ENCODE measurements around the gene NDEL1. TPM values are rescaled to one million over a fixed set of nuclear protein-coding genes. Genes with fewer than 3 reads are reported as not detected.

The NDEL1 gene
- total and polyA plus RNA-seq, 9 of the 15 experiments (the other 6 are each of a cell fraction or from before 2014, with no cell fraction given) = 0.86 to 30.5 (median 22.7) TPM

- no peak overlapping the region; a peak in 1 of 4 replicates for H3K9ac ChIP-seq (ENCODE audit: insufficient read depth in 1 of 2, low read depth in 2 of 2, low read length in 2 of 2)
- intact Hi-C loops (cut with micrococcal nuclease) (loop anchor here (10.0 kb wide), 1 partner anchor 327 kb away; the partner anchor contains the start of gene CCDC42), in situ Hi-C loops (cut with MboI) (no loop called here)
- no TSS peak for BruUV-seq (replicated peaks)
- H3K27me3 ChIP-seq (ENCODE audit: control insufficient read depth in 2 of 2, insufficient read depth in 2 of 2, low read length in 2 of 2) = no peaks in the 10 kb centered on the region
- no peak for FAIRE-seq
- H4K20me1 ChIP-seq (replicated peaks; ENCODE audit: control insufficient read depth, insufficient read depth, low read length) = no peaks in the 10 kb centered on the region
- H3K27ac ChIP-seq (ENCODE audit: extremely low read depth, low read depth, low read length) = no peak overlapping the region
- H3K4me1 ChIP-seq (replicated peaks in 1 of 2; ENCODE audit: control insufficient read depth in 2 of 2, insufficient read depth in 2 of 2, low read length in 2 of 2) = peaks cover 3 to 25% of the 10 kb centered on the region in 2 experiments; a peak in 3 of 5 replicates
- H2AFZ ChIP-seq (ENCODE audit: low read depth, low read length) = peak overlapping the region; percentile 35
- WGBS (ENCODE audit: insufficient coverage, low coverage, missing lambda C conversion rate) = 45% methylated on average over 4 of the region's 4 CpGs
- no peak; the same call in 1 of the 3 replicates for ATAC-seq
- no peak overlapping the region; the same call in 1 of the 2 replicates for H3K4me2 ChIP-seq (ENCODE audit: insufficient read depth, low read length)
- POLR2A ChIA-PET = interaction anchor here (0.5 to 1.7 kb wide), 3 partner anchors 12 to 264 kb away, joined by 3 to 5 read pairs (median 3); partner anchors contain the start of gene NDEL1
- DNase-seq (ENCODE audit: extremely low read depth in 1 of 4, low spot score in 3 of 4) = no peak
- no peaks in the 10 kb centered on the region for H3K9me3 ChIP-seq (replicated peaks; ENCODE audit: control insufficient read depth, insufficient read depth, low read depth, low read length)
- TF ChIP-seq FOXK2 (conservative IDR thresholded peaks at IDR 0.05 in 1 of 2, IDR thresholded peaks at IDR 0.05 in 1 of 2; ENCODE audit: low read depth in 2 of 2) (0 out of 4 replicates have a peak, but pooled peaks of 1 of the 2 experiments have one; percentile 54), CREB5 (CRISPR knock-in tag; IDR thresholded peaks at IDR 0.05) (no peak), ATF3 (IDR thresholded peaks at IDR 0.05) (no peak; the same call in 1 of the 2 replicates), ATF3 (CRISPR knock-in tag; conservative IDR thresholded peaks at IDR 0.05) (no peak), PHTF2 (CRISPR knock-in tag; IDR thresholded peaks at IDR 0.05) (no peak), PKNOX1 (IDR thresholded peaks at IDR 0.05) (0 out of 2 replicates have a peak, but pooled peaks have one; percentile 16), BHLHE40 (IDR thresholded peaks at IDR 0.05; ENCODE audit: low read length) (no peak), L3MBTL2 (IDR thresholded peaks at IDR 0.05) (0 out of 2 replicates have a peak, but pooled peaks have one; percentile 43), ZZZ3 (IDR thresholded peaks at IDR 0.05) (no peak), MEIS2 (IDR thresholded peaks at IDR 0.05; ENCODE audit: partially characterized antibody) (peak; percentile 25), NR4A1 (CRISPR knock-in tag; IDR thresholded peaks at IDR 0.05) (no peak), NR4A1 (tag; IDR thresholded peaks at IDR 0.05) (no peak), MNT (conservative IDR thresholded peaks at IDR 0.05) (no peak), ATF7 (IDR thresholded peaks at IDR 0.05) (0 out of 2 replicates have a peak, but pooled peaks have one; percentile 25), ARNT (IDR thresholded peaks at IDR 0.05) (peak in 1 of 2 experiments; percentile 89; a peak in 1 of 4 replicates), JUND (IDR thresholded peaks at IDR 0.05; ENCODE audit: borderline replicate concordance, low read depth, low read length) (no peak), JUND (tag; IDR thresholded peaks at IDR 0.05; ENCODE audit: borderline replicate concordance, low read depth, low read length) (peak; percentile 16; the same call in 1 of the 3 replicates), ZNF695 (CRISPR knock-in tag; IDR thresholded peaks at IDR 0.05) (no peak), CEBPB (tag; IDR thresholded peaks at IDR 0.05) (peak; percentile 69)
- CTCF ChIA-PET (ENCODE audit: low intra/inter-chr PET ratio) = no interaction called here
- H3K9me1 ChIP-seq (ENCODE audit: control insufficient read depth, insufficient read depth, low read length) = no peaks in the 10 kb centered on the region
- H3K4me3 ChIP-seq = no peak overlapping the region
- no peaks in the 10 kb centered on the region for H3K36me3 ChIP-seq (ENCODE audit: control insufficient read depth, insufficient read depth, low read length)
- no peaks in the 10 kb centered on the region for H3K79me2 ChIP-seq (ENCODE audit: control insufficient read depth, insufficient read depth, low read length)
Observed at GRCh38 chr17:8417806-8418205, 17.9 kb upstream of the NDEL1 start.

Data from K562 (cell line).